ENCODE measurements around the gene ATMIN.

The ATMIN gene

GRCh38 chr16:81071805-81072204, 36.2 kb downstream of the ATMIN start:
- TF ChIP-seq CTCF (IDR thresholded peaks at IDR 0.05) = no peak

- TF ChIP-seq CTCF (IDR thresholded peaks at IDR 0.05) = no peak
These were observed 38.1 kb downstream of the ATMIN start for GRCh38 chr16:81073560-81074330.

GRCh38 chr16:81076566-81077075, 41.0 kb downstream of the ATMIN start:
- TF ChIP-seq CTCF (IDR thresholded peaks at IDR 0.05) = no peak

GRCh38 chr16:81077076-81077940, 41.7 kb downstream of the ATMIN start, which contains the start of gene C16orf46:
Gene C16orf46 (minus strand): TSS chr16:81077238. CDS start chr16:81063955, 13,283 bp downstream.
- no peak for TF ChIP-seq CTCF (IDR thresholded peaks at IDR 0.05)

- TF ChIP-seq CTCF (IDR thresholded peaks at IDR 0.05) = no peak
These were observed 44.6 kb downstream of the ATMIN start for GRCh38 chr16:81080233-81080632.

- TF ChIP-seq CTCF (IDR thresholded peaks at IDR 0.05) = no peak
These were observed 45.4 kb downstream of the ATMIN start for GRCh38 chr16:81081014-81081413.

- no peak for TF ChIP-seq CTCF (IDR thresholded peaks at IDR 0.05)
These were observed 53.2 kb downstream of the ATMIN start for GRCh38 chr16:81088836-81089235.

All from LNCAP (cell line).